ENCODE measurements around the gene TTC39A.

DNA sequence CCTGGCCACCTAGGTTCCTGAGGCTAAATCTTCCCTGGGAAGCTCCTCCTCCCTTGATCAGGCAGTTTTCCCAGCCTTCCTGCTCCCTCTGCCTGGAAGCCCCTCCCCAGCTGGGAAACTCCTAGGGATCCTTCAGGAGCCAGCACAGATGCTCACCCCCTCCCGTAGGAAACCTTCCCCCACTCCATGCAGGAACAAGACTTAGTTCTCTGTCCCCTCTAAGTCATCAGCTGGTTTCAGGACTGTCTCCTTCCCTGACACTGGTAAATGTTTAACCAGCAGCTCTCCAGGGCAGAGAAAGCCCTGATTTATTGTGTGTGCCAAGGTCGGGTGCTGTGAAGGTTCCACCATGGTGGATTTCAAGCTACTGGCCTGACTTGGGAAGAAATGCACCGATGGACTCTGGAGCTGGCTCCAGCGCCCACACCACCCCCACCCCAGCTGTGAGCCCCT, 25.0 kb downstream of the TTC39A start:
- TF ChIP-seq, protein P1, sequence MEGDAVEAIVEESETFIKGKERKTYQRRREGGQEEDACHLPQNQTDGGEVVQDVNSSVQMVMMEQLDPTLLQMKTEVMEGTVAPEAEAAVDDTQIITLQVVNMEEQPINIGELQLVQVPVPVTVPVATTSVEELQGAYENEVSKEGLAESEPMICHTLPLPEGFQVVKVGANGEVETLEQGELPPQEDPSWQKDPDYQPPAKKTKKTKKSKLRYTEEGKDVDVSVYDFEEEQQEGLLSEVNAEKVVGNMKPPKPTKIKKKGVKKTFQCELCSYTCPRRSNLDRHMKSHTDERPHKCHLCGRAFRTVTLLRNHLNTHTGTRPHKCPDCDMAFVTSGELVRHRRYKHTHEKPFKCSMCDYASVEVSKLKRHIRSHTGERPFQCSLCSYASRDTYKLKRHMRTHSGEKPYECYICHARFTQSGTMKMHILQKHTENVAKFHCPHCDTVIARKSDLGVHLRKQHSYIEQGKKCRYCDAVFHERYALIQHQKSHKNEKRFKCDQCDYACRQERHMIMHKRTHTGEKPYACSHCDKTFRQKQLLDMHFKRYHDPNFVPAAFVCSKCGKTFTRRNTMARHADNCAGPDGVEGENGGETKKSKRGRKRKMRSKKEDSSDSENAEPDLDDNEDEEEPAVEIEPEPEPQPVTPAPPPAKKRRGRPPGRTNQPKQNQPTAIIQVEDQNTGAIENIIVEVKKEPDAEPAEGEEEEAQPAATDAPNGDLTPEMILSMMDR (IDR thresholded peaks at IDR 0.05; ENCODE audit: insufficient read depth, low read length, poor library complexity, severe bottlenecking): no peak
- TF ChIP-seq EZH2phosphoT487 (conservative IDR thresholded peaks at IDR 0.05; ENCODE audit: low read length): no peak
